ENCODE results near the gene ITGB3.

Gene ITGB3

DNA sequence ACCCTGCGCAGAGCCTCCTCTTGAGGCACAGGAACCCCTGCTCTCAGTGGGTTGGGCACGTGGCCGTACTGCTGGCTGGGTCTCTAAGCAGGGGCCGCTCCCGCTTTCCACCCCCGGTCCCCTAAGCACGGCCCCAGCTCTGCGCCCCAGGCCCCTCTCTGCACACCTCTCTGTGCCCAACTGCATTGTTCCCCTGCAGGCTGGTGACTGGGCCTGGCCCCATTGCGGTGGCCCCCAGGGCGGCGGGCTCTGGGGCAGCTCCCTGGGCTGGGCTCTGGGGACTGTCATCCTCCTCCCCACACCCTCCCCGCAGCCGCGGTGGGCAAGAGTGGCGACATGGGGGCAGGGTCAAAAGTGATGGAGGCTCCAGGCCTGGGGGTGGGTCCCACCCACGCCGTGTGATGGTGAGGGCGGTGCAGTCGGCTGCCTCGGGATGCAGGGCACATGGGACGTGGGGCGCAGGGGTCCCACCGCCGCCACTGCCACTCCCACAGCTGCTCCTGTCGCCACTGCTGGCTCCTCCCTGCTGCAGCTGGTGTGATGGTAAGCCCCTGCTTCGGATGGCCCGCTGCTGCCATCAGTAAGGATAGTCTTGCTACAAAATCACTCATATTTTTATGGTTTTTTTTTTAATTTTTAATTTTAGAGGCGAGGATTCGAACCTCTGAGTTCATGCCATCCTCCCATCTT is 15.2 kb upstream of the ITGB3 start:
- TF ChIP-seq, protein P1, sequence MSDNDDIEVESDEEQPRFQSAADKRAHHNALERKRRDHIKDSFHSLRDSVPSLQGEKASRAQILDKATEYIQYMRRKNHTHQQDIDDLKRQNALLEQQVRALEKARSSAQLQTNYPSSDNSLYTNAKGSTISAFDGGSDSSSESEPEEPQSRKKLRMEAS (IDR thresholded peaks at IDR 0.05) = no peak
- TF ChIP-seq NFIC (IDR thresholded peaks at IDR 0.05) = no peak
- no peak for TF ChIP-seq ZBTB7A (IDR thresholded peaks at IDR 0.05; ENCODE audit: low read depth)
- TF ChIP-seq REST (IDR thresholded peaks at IDR 0.05; ENCODE audit: low read depth) = no peak
- no peak for TF ChIP-seq CEBPB (IDR thresholded peaks at IDR 0.05)
- no peak for TF ChIP-seq RAD21 (IDR thresholded peaks at IDR 0.05; ENCODE audit: low read depth)
- TF ChIP-seq EGR1 (IDR thresholded peaks at IDR 0.05) = no peak
- TF ChIP-seq YY1 (IDR thresholded peaks at IDR 0.05; ENCODE audit: low read depth) = no peak
- TF ChIP-seq CREB1 (IDR thresholded peaks at IDR 0.05; ENCODE audit: low read depth) = no peak
- TF ChIP-seq EP300 (IDR thresholded peaks at IDR 0.05; ENCODE audit: borderline replicate concordance) = no peak
- TF ChIP-seq USF1 (IDR thresholded peaks at IDR 0.05) = no peak

DNA sequence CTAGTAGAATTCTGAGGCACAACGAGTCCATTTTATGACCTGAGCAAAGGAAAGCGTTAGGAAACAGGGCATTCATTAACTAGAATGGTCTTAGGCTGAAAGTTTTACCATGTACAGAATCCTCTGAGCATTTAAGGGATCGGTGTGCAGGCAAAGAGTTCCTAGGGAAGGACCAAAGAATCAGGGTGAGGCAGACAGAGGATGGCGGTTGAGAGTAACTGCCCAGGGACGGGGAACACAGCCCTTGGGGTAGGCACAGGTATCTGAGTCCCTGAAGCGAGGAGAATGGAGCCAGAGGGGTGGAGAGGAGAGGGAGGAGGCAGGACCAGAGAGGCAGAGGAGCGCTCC is 14.0 kb upstream of the ITGB3 start:
- TF ChIP-seq, protein P1 (IDR thresholded peaks at IDR 0.05) = no peak
- no peak for TF ChIP-seq NFIC (IDR thresholded peaks at IDR 0.05)
- TF ChIP-seq ZBTB7A (IDR thresholded peaks at IDR 0.05; ENCODE audit: low read depth) = no peak
- TF ChIP-seq TAF1 (IDR thresholded peaks at IDR 0.05; ENCODE audit: low read depth) = no peak
- no peak for TF ChIP-seq USF1 (IDR thresholded peaks at IDR 0.05)
- TF ChIP-seq RAD21 (IDR thresholded peaks at IDR 0.05; ENCODE audit: low read depth) = no peak
- no peak for TF ChIP-seq TCF12 (IDR thresholded peaks at IDR 0.05; ENCODE audit: low read depth)
- TF ChIP-seq CEBPB (IDR thresholded peaks at IDR 0.05) = no peak
- no peak for TF ChIP-seq FOXM1 (IDR thresholded peaks at IDR 0.05; ENCODE audit: borderline replicate concordance, low read depth)

DNA sequence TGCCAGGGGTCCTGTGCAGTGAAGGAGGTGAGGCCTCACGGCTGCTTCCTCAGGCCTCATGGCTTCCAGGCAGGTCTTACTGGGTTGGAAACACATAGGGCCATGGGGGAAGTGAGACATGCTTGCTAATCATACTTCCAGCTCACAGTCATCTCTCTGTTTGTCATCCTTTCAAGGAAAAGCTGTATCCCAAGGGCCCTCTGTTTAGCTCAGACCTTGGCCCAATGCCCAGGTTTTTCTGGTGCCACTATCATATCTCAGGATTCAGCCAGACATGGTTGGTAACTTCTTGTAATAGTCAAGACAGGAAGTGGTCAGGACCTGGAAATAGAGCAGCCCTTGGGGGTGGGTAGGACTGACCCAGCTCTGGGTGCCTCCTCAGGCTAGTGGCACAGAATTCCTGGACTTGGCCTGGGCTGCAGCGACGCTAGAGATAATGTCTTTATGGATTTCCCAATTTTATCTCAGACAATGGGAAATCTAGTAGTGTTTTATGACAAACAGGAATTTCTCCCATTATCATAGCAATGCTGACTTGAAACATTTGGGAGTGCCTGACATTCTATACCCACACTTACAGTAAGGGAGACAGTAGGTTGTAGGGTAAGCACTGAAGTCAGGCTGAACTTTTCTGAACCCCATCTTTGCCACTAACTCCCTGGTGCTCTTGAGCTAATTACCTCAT is 13.5 kb upstream of the ITGB3 start:
- TF ChIP-seq EP300 (IDR thresholded peaks at IDR 0.05; ENCODE audit: borderline replicate concordance) = peak; percentile 57; the same call in 1 of the 2 replicates
- TF ChIP-seq, protein P1 (IDR thresholded peaks at IDR 0.05) = no peak
- no peak for TF ChIP-seq CEBPB (IDR thresholded peaks at IDR 0.05)
- 0 out of 2 replicates have a peak, but pooled peaks have one; percentile 45 for TF ChIP-seq YY1 (IDR thresholded peaks at IDR 0.05; ENCODE audit: low read depth)
- peak; percentile 57; the same call in 1 of the 2 replicates for TF ChIP-seq TCF12 (IDR thresholded peaks at IDR 0.05; ENCODE audit: low read depth)
- TF ChIP-seq USF1 (IDR thresholded peaks at IDR 0.05) = no peak
- peak; percentile 75 for TF ChIP-seq NFIC (IDR thresholded peaks at IDR 0.05)

DNA sequence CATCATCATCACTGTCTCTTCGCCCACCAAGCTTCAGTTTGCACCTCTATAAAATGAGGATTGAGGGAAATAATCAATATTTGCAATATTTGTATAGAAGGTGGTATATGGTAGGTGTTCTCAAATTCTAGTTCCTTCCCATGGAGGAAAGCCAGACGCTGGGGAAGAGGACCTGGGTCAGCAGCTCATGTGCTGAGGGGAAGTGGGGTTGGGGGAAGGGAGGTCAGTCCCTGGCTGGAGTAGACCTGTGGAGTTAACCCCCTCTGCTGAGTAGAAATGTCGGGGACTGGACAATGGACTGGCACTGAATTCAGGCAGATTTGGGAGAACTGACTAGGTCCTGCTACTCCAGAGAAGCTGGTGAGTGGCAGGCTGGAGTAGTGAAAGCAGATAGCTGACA is 12.8 kb upstream of the ITGB3 start:
- TF ChIP-seq TEAD4 (IDR thresholded peaks at IDR 0.05) (no peak), TAF1 (IDR thresholded peaks at IDR 0.05; ENCODE audit: low read depth) (no peak), RAD21 (IDR thresholded peaks at IDR 0.05; ENCODE audit: low read depth) (no peak), EGR1 (IDR thresholded peaks at IDR 0.05) (no peak)

GRCh38 chr17:47242648-47243047 is 11.0 kb upstream of the ITGB3 start:
- TF ChIP-seq FOXM1 (IDR thresholded peaks at IDR 0.05; ENCODE audit: borderline replicate concordance, low read depth) (no peak), TAF1 (IDR thresholded peaks at IDR 0.05; ENCODE audit: low read depth) (no peak), EP300 (IDR thresholded peaks at IDR 0.05; ENCODE audit: borderline replicate concordance) (no peak), YY1 (IDR thresholded peaks at IDR 0.05; ENCODE audit: low read depth) (no peak), REST (IDR thresholded peaks at IDR 0.05; ENCODE audit: low read depth) (no peak), CREB1 (IDR thresholded peaks at IDR 0.05; ENCODE audit: low read depth) (no peak), USF1 (IDR thresholded peaks at IDR 0.05) (no peak), TCF12 (IDR thresholded peaks at IDR 0.05; ENCODE audit: low read depth) (no peak)
